22Rv1 (cell line): ENCODE measurements around the gene PDGFD.

Experiments used
- H3K27ac ChIP-seq: fragments of 450-650 bp; 2 replicates; pipeline ENCODE4 v1.5.1; 2017
- CTCF ChIP-seq: fragments of 450-650 bp; IDR thresholded peaks from 2 replicates; pipeline ENCODE4 v1.5.1; 2017; ENCODE audit warnings: mild to moderate bottlenecking
- ZFX ChIP-seq: fragments of 450-650 bp; IDR thresholded peaks from 2 replicates; pipeline ENCODE4 v1.6.1; 2017; ENCODE audit warnings: antibody characterized with exemption, borderline replicate concordance

PDGFD gene

GRCh38 chr11:103958475-103959215 lies 205.3 kb downstream of the PDGFD start:
- TF ChIP-seq ZFX (no peak), CTCF (no peak)
- no peak overlapping the region for H3K27ac ChIP-seq

DNA sequence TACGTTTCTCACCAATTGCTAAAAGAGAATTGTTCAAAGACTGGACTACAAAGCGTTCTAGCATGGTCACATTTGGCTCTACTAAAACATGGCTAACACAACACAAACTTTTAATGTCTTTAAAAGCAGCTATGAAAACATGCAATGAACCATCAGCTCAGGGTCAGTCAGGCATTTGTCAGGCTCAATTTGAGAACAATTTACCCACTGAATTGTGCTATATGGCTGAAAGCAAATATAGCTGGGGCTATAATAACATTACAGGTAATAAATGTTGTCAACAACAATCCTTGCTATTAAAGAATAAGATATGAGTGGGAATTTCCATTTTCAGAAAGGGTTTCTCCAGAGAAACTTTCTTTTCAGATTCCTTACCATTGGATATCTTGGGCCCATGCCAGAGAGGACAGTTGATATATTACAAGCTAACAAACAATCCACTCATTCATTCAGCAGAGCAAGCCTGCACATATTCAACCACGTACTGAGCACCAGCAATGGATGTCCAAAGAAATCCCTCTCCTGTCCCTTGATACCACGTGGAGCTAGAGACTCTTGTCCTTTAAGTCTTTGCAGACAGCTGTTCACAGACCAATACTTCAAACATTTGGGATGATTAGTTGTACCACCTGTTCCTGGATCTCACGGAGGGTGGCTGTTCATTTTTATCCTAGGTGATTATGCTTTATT lies 210.0 kb downstream of the PDGFD start:
- no peak for TF ChIP-seq CTCF
- TF ChIP-seq ZFX, result no peak
- H3K27ac ChIP-seq, result no peak overlapping the region

GRCh38 chr11:103949781-103950180 lies 214.2 kb downstream of the PDGFD start:
- H3K27ac ChIP-seq, result no peak overlapping the region
- TF ChIP-seq ZFX, result no peak
- no peak for TF ChIP-seq CTCF

DNA sequence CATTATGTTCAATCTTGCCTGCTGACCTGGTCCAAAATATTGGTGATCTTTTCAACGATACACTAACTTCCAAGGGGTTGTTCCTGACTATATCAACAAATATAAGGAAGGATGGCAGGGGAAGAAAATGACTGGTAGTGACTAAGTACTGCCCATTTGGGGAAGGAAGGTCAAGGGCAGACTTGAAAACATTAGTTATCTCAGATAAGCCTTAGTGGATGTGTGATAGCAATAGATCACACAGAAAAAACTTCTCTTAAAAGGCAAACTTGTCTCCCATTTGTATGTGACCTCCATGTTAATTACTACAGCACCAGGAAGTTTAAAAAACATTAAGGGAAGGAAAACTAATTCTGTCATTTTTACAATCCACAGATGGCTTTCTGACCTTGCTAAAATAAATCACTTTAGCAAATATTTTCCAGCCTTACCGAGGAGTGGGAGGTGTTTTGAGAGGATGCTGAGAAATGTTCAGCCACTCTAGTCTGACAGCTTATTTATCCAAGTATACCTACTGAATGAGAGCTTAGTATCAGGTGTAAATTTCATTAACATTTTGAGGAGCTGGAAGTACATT lies 215.7 kb downstream of the PDGFD start:
- TF ChIP-seq ZFX (no peak), CTCF (no peak)
- no peak overlapping the region for H3K27ac ChIP-seq

GRCh38 chr11:103947546-103947919 lies 216.4 kb downstream of the PDGFD start:
- TF ChIP-seq ZFX (no peak), CTCF (no peak)
- H3K27ac ChIP-seq, result no peak overlapping the region

DNA sequence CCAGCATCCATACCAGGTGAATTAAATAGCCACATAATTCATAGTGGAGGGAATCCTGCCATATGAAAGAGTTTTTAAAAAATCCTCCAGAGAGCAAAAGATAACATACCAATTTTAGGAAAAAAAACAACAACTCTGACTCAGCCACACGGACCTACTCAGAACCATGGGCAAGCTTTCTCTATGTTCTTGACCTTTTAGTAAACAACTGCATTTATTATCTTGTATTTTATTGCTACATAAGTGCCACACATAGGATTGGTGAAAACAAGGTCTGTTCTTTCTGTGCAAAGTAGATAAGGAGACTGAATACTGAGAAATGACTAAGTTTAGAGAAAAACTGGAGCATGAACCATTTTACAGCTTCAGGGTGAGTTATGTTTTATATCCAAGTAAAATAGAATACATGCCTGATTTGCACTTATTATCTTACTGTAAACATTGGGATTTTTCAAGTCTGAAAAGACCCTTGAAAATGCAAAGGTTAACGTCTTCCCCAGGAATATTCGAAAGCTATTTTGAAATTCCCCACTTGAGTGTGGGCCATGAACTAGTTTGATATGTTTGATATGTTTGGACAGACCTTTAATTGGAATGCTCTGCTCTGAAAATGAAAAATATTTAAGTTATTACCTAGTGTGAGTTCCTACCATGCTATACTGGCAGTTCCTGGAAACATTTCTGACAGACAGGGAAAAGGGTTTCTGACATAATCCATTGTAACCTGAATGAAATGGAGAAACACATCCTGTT lies 217.0 kb downstream of the PDGFD start:
- no peak for TF ChIP-seq ZFX
- TF ChIP-seq CTCF, result no peak
- H3K27ac ChIP-seq, result no peak overlapping the region
